Renal cortical epithelial cell (primary cell): ENCODE measurements around the gene KREMEN1. TPM values are rescaled to one million over a fixed set of nuclear protein-coding genes. Genes with fewer than 3 reads are reported as not detected.
A peak's percentile ranks its signal among the peaks of the same experiment; 100 is the strongest.

ENCODE experiments used
- DNase-seq: peaks from one replicate; pipeline ENCODE4 v3.0.0-alpha.2; 2011; ENCODE audit warnings: low read depth
- total RNA-seq: library from RNA; depleted of rRNA; stranded (reverse); fragments of >200 nt; gene quantifications from 2 replicates; pipeline ENCODE4 v1.2.3, GENCODE V29; 2014

Gene KREMEN1
- total RNA-seq, 1 donor from 2014 or later = 11.7 TPM

DNA sequence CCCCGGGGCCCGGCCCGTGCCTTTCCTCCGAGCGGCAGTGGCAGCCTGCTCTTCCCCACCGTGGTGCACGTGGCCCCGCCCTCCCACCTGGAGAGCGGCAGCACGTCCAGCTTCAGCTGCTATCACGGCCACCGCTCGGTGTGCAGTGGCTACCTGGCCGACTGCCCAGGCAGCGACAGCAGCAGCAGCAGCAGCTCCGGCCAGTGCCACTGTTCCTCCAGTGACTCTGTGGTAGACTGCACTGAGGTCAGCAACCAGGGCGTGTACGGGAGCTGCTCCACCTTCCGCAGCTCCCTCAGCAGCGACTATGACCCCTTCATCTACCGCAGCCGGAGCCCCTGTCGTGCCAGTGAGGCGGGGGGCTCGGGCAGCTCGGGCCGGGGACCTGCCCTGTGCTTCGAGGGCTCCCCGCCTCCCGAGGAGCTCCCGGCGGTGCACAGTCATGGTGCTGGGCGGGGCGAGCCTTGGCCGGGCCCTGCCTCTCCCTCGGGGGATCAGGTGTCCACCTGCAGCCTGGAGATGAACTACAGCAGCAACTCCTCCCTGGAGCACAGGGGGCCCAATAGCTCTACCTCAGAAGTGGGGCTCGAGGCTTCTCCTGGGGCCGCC, 23.1 kb upstream of the KREMEN1 start:
- DNase-seq = no peak

DNA sequence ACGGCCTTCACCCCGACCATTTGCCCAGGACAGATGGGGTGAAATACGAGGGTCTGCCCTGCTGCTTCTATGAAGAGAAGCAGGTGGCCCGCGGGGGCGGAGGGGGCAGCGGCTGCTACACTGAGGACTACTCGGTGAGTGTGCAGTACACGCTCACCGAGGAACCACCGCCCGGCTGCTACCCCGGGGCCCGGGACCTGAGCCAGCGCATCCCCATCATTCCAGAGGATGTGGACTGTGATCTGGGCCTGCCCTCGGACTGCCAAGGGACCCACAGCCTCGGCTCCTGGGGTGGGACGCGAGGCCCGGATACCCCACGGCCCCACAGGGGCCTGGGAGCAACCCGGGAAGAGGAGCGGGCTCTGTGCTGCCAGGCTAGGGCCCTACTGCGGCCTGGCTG, 22.4 kb upstream of the KREMEN1 start:
- no peak for DNase-seq

DNA sequence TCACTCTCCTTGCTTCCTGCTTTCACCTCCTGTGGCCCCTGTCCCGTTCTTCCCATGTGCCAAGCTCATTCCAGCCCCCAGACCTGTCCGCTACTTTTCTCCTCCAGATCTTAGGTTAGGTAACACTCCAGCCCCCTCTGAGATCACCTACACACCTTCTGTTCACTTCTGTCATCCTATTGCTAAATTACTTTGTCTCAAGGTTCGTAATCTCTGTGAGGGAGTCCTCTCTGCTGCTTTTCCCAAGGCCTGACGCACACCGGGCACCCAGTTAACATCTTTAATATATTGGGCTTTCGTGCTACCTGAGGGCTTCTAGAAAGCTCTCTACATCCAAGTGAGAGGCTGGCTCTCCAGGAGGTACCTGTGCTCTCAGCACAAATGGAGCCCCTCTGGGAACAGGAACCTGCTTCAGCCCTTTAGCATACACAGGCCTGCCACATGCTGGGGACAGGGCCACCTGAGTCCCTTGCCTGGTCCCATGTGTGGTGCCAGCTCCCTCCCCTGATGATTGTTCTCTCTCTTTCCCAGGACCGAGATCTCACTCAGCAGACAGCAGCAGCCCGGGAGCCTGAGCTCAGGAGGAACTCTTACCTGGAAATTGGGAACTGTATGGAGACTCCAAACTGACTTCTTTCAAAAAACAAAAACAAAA, 19.7 kb upstream of the KREMEN1 start:
- no peak for DNase-seq

DNA sequence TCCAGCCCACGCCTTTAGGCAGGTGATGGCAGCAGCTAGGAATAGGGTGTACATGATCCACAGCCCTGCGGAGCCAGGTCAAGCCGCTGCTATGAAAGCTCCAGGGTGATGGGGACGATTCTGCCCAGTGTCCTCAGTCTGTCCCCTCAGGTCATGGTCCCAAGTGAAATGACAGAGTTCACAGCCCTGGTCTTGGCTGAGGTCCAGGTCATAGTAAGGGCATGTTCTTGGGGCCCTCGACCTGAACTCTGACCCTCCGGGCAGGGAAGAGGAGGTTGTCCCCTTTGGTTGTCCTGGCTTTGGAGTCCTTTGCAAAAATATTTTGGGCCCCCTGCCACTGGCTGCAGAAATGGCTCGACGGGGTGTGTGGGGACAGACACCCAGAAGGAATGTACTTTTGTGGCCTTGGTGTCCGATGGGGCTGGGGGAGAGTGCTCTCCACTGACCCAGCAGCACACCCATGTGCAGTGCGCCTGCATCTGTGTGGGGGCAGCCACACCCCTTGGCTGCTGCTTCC, 18.5 kb upstream of the KREMEN1 start:
- DNase-seq = no peak

DNA sequence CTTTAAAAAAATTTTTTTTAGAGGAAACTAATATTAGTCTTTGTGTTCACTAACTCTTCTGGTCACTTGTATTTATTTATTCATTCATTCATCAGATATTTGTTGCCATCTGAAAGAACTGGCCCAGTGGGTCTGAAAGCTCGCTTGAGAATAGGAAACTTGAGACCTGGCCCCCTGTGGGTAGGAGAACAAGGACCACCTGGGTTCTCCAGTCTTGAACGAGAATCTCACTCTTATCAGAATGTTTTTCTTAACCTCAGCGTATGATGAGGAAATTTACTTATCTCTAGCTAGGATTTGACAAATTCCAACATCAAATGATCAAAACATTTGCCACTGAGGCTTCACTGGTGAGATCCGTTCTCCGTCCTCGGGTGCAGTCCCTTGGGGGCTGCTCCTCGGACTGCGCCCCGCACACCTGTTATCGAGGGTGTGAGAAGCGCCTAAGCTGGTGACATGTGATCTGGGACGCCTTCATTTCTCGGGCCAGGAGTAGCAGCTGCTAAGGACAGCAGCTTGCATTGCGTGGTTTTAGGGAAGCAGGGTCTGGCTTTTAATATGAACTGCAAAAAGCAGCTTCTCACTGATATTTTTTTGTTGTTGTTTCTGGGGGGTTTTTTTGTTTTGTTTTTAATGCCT, 17.5 kb upstream of the KREMEN1 start:
- no peak for DNase-seq

DNA sequence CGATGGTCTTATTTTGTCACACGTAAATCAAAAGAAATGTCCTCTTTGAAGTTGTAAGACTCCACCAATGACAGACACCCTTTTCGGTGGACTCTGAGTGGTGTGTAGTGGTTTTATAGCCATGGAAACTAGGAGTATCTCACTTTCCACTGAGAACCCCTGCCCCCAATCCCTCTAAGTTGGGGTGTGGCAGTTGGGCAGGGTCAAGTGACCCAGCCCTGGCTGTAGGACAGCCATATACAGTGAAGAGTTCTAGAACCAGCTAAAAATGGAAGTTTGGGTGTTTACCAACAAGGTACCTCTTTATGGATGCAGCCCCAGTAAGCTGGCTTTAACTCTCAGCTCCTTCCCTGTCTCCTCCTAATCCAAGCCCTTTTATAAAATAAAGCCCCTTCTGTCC, 16.4 kb upstream of the KREMEN1 start:
- no peak for DNase-seq

DNA sequence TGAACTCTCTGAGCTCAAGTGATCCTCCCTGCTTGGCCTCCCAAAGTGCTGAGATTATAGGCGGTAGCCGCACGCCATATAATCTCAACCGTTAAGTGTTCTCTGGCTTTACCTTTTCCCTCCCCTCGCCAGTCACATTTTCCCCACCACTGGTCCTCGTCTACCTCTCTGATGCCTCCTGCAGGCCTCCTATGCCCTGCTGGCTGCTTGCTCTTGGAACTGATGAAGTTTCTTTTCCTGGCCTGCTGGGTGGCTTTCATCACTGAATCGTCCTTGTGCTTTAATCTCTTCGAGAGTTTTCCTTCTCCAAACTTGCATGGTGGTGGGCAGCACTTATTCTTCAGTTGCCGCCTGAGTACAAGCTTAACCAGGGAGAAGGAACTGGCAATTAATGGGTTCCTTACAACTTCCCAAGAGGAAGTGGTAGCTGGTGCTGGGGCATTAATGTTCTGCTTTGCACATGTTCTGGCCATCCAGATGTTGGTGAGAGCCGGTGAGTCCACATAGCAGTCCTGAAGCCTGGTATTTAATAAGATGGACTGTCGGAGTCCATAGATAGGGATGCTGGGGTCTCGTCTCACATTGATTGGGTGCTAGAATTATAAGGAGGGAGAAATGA, 12.5 kb upstream of the KREMEN1 start:
- no peak for DNase-seq

DNA sequence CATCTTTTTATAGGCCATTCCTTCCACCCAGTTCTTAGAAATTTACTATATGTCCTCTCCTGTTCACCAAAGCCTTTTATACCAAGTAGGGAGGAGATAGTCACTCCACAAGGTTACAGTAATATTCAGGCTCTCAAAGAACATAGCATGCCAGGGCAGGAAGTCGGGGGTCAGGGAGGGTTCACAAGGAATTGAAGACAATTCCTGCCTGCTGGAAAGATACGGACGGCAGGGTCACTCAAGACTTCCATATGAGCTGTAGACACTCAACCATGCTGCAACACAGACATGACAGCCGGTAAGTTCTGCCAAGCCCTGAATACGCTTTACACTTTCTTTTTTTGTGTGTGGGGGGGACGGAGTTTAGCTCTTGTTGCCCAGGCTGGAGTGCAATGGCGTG, 11.9 kb upstream of the KREMEN1 start:
- no peak for DNase-seq

DNA sequence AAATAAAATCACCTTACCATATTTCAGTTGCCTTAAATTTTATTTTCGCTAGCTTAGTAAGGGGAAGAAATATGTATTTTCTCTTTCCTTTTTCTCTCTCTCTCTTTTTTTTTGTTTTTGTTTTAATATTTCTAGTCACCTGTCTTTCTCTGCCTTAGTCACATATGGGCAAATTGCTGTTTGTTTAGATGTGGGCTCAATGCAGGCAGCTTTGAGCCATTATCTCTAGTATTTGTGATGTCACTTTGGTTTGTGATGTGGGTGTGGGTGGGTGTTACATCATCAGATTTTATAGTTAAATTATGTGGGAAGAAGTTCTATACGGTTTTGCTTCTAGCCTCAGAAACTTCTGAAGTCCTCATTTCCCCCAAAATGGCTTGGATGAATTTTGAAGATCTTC, 11.1 kb upstream of the KREMEN1 start, which contains the start of gene C22orf31:
Gene C22orf31 (minus strand): TSS at position 59 of the 400 bp plus-strand sequence. CDS start 39 bp downstream, at position 20.
- no peak for DNase-seq

DNA sequence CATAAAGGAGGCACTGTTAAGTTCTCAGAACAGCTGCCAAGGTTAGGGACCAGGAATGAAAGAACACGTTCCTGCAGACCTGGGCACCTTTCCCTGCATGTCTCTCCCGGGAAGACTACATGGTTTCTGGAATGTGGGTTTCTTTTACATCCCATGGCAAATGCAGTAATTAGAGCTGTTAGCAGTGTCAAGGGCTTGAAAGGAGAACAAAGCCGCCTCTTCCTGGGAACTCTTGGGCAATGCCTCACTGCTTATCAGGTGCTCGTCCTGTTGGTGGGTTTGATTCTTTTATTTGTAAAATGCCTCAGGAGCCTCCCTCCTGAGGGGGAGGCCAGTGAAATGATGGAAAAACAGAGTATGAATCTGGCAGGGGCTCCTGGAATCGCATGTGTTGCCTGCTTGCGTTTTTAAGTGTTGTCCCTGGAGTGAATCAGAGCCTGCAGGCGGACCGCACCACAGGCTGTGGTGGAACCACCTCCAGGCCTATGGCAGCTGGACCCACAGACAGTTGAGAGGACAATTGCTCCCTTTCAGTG, 10.5 kb upstream of the KREMEN1 start:
- no peak for DNase-seq

DNA sequence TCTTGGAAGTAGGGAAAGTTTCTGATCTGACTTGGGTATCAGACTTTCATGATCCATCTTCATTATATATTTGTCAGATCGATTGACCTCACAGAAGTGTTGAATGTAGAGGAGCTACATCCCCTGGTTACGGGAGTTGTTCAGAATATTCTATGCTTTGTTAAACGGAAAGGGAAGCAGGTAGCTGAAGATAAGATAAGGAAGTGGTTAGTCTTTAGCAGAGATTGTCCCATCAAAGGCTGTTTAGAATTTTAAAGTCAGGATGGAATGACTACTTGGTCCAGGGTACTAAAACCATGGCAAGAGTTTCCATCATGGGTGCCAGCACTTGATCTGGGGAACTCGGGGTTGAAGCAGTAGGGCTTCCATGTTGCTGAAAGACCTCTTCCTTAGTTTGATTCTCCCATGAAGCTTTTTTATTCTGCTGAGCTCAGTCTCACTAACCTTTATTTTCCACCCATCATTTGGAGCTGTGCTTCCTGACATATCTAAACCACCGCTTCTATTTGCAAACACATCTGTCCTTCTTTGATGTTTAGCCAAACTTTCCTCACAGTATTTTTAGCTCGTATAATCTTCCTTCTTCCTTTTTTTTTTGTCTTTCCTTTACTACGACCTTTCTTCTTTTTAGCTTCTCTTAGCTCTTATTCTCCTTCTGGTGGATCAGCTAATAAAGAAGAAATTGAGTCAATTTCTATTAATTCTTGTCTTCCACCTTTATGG, 7.2 kb upstream of the KREMEN1 start:
- DNase-seq = no peak

DNA sequence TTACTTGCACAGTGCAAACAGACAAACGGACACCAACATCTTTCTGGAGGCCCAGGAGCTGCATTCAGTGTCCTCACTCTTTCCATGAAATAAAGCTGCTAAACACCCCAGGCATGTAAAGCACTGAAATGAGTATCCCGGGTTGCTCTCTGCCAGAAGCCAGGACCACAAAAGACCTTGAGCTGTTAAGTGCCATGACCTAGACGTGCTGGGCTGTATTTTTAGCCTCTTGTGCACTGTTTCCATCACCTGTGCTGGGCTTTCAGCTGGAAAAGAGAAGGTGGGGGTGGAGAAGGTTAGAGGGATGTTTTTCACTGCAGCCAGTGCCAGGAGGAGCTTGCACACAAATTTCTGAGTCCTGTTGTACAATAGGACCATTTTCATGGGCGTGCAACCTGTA, 3.4 kb upstream of the KREMEN1 start:
- DNase-seq = no peak

DNA sequence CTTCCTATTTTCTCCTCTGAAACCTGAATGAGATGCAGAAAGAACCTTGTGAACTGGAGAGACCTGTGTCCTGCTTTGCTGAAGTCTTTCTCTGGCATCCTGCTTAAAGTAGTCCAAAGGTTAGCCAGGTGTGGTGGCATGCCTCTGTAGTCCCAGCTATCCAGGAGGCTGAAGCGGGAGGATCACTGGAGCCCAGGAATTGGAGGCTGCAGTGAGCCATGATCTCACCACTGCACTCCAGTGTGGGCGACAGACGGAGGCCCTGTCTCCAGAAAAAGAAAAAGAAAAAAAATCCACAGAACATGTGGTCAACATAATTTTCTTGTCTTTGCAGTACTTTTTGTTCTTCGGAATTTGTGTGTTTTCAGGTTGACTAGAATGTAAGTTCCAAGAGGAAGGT, 2.3 kb upstream of the KREMEN1 start:
- no peak for DNase-seq

DNA sequence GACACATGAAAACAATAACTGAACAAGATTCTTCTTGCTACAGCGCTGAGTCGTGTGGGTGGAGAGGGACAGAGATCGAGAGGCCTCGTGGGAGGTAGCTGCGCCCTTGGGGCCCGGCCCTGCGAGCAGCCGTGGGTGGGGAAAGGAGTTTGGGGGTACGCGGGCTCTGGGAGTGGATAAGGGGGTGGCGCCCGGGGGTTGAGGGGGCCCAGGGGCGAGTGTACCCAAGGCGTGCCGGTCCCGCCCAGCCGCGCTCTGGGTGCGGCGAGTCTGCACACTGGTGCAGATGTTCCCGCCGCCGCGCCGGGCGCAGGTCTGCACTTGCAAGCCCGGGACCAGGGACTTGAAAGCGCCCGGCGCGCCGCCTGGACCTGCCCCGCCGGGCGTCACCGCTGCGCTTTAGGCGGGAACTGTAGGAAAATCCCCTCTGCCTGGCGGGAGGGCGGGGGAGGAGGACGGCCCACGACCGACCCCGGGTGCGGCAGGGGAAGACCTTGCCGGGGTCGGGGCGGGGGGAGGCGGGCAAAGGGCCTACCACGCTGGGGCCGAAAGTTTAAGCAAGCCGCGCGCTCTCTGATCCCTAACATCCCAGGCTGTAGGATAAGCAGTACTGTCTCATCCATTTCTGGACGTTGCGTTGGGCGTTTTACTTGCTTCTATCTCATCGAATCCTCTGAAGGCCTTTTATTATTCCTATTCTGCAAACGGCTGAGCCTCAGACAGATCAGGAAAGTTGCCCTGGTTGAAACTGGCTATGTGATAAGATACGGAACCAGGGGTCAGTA, 1.4 kb upstream of the KREMEN1 start:
- no peak for DNase-seq

DNA sequence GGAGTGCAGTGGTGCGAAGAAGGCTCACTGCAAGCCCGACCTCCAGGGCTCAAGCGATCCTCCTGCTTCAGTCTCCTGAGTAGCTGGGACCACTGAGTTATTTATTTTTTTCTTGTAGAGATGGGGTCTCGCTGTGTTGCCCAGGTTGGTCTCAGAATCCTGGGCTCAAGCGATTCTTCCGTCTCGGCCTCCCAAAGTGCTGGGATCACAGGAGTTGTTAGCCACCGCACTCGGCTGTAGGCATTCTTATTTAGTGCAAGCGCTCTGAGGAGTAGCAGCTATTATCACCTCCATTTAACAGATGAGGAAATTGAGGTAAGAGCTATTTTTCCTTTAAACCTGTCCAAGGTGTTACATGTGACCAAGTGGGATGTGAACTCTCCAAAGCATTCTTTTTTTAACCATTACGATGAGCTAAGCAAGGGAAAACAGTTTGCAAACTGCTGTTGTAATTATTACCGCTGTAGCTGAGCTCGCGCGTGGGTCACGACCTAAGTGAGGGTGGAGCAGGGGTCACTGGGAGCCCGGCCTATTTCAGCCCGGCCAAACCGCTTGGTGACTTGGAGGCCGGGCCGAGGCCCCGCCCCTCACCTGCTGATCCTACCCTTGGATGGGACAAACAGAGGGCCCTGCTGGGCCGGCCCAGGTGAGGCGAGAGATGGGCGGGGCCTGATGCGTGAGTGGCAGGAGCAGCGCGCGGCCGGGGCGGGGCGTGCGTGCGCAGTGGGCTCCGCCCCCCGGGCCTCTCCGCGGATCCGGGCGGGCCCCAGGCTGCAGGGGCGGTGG, 449 bp upstream of the KREMEN1 start:
- DNase-seq = peak; percentile 43

DNA sequence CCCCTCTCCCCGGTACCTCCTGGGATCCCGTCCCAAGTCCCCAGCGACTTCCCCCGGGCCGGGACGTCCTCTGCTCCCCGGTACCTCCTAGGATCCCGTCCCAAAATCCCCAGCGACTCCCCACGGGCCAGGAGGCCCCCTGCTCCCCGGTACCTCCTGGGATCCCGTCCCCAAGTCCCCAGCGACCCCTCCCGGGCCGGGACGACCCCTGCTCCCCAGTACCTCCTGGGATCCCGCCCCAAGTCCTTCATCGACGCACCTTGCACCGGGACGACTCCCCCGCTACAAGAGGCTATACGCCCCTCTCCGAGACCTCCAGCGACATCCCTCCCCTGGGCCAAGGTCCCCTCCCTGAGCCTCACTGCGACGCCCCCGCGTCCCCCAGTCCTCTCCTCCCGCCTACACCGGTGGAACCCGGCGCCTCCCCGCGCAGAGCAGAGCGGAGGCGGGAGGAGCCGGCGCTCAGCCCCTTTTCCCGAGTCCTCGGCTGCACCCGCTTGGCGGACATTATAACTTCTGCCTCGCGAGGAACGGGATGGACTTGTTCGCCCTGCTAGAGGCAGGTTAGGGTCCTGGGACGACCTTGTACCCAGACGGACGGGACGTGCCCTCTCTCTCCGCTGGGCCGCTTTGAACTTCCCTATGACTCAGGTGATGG, 912 bp downstream of the KREMEN1 start:
- DNase-seq = no peak

DNA sequence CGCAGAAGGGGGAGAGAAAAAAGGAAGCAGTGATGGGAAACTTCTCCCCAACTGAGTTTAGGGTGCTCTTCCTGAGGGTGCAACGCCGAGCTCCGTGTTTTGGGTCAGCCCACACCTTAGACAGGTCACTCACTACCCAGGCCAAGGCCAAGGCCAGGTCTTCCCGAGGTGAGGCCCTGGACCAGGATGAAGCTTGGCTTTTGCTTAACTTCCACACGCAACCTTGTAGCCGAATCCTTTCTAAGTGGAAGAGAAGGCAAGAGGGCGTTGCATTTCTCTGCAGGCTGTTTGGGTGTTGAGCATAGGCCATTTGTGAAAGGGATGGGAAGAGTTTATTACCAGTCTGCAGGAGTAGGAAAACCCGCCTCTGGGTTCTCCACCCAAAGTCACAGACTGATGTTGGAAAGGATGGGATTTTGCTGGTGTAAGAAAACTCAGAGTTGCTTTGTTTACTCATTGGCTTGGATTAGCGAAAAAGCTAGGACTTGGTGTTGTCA, 1.5 kb downstream of the KREMEN1 start:
- DNase-seq = no peak

DNA sequence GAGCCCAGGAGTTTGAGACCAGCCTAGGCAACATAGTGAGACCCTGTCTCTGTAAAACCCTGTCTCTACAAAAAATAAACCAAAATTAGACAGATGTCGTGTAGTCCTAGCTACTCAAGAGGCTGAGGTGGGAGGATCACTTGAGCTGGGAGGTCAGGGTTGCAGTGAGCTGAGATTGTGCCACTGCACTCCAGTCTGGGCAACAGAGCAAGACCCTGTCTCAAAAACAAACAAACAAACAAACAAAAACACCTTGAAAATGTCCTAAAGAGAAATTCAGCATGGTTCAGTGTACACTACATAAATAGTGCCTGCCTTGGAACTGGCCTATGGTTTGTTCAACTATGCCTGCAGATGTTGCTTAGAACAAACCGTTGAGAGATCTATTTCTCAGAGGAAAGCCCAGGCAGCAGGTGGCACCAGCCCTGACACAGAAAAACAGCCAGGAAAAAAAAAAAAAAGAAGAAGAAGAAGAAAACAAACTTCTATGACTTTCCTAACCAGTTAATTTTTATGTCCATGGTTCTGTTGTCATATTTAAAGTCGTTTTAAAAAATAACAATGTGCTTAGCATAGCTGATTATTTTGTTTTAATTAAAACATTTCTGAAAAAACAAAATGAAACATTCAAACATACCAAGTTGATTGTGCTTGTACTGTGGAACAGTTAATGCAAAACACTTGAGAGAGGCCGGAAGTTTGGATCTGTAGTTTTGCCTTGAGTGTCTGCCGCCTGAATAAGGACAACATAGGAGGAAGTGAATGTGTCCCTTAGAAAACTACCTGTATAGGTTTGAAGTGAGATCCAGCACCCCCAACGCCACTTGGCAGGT, 5.4 kb downstream of the KREMEN1 start:
- no peak for DNase-seq

DNA sequence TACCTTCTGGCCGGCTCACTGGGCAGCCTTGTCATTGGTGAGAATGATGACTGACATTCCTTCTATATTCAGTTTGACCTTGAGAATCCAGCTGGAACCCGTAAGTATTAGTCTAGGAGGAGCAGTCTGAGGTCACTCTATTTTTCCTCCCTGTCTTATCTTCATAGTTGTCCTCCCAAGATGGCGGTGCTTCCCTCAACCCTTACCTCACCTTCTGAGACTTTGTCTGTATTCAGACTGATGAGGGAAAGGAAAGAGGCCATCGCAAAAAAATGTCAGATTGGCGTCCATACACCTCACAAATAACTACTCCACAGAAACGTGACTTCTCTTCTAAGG, 6.0 kb downstream of the KREMEN1 start:
- no peak for DNase-seq
